Panc1 (cell line): Measurements from ENCODE around the gene CAPN10. TPM values are rescaled to one million over a fixed set of nuclear protein-coding genes. Genes with fewer than 3 reads are reported as not detected.

Source experiments
- ATAC-seq: fragments of 200-7000 bp; cut with Tn5 transposase; 2 replicates; pipeline ENCODE4 v1.9.1; 2020; ENCODE audit warnings: mild to moderate bottlenecking, moderate library complexity
- BruUV-seq: library from RNA; stranded (reverse); fragments of 400-500 nt; replicated peaks from 2 replicates; lab custom pipeline; 2021; lab: Mats Ljungman, UMichigan
- CTCF ChIA-PET: fragments of 300-600 bp; sonication (Branson Sonifier 250); formaldehyde crosslinking; loops from one replicate; lab custom pipeline; 2022; ENCODE audit warnings: antibody characterized with exemption; lab: Charles Lee
- POLR2A ChIA-PET: fragments of 300-600 bp; sonication (Branson Sonifier 250); formaldehyde crosslinking; loops from one replicate; lab custom pipeline; 2022; ENCODE audit warnings: antibody characterized with exemption; lab: Charles Lee
- DNase-seq: peaks from one replicate; pipeline ENCODE4 v3.0.0-alpha.2; 2010; ENCODE audit warnings: low read depth, low spot score
- H3K27ac ChIP-seq: 2 replicates; pipeline ENCODE4 v1.5.1; 2011; ENCODE audit warnings: mild to moderate bottlenecking, low read length, inconsistent platforms
- H3K27me3 ChIP-seq: fragments of 200-500 bp; sonication (Bioruptor generic); 2 replicates; pipeline ENCODE4 v1.6.0; 2014; ENCODE audit warnings: low read length, inconsistent platforms; ENCODE audit not compliant: control insufficient read depth, insufficient read depth
- H3K36me3 ChIP-seq: fragments of 200-500 bp; sonication (Bioruptor generic); 2 replicates; pipeline ENCODE4 v1.5.1; 2014; ENCODE audit warnings: inconsistent platforms, mild to moderate bottlenecking, low read length, moderate library complexity; ENCODE audit not compliant: control insufficient read depth, insufficient read depth
- H3K4me1 ChIP-seq: 2 replicates; pipeline ENCODE4 v1.5.1; 2011; ENCODE audit warnings: inconsistent platforms, mild to moderate bottlenecking, low read length, moderate library complexity; ENCODE audit not compliant: control insufficient read depth, insufficient read depth
- H3K4me3 ChIP-seq, 2 experiments: 2 replicates each; pipeline ENCODE4 v1.5.1; 2011 to 2012; ENCODE audit warnings: low read depth in 2 of 2, low read length in 2 of 2, mild to moderate bottlenecking in 2 of 2, inconsistent platforms in 1 of 2, moderate library complexity in 1 of 2
- H3K9me3 ChIP-seq: fragments of 200-500 bp; sonication (Bioruptor generic); 2 replicates; pipeline ENCODE4 v1.5.1; 2014; ENCODE audit warnings: low read depth, mild to moderate bottlenecking, inconsistent platforms, low read length, moderate library complexity; ENCODE audit not compliant: control insufficient read depth, insufficient read depth
- CTCF ChIP-seq: fragments of 450-650 bp; IDR thresholded peaks from 2 replicates; pipeline ENCODE4 v1.5.1; 2017; ENCODE audit warnings: mild to moderate bottlenecking
- POLR2AphosphoS5 ChIP-seq: IDR thresholded peaks from 2 replicates; pipeline ENCODE4 v1.6.1; 2012; ENCODE audit warnings: mild to moderate bottlenecking, low read depth, low read length, moderate library complexity
- REST ChIP-seq, 2 experiments: IDR thresholded peaks; 2 replicates each; pipeline ENCODE4 v1.6.1; 2011 to 2012; ENCODE audit warnings: low read depth in 2 of 2, control low read depth in 1 of 2, low read length in 1 of 2, mild to moderate bottlenecking in 1 of 2, moderate library complexity in 1 of 2; ENCODE audit not compliant: insufficient read depth in 1 of 2
- SIN3A ChIP-seq: IDR thresholded peaks from 2 replicates; pipeline ENCODE4 v1.6.1; 2012; ENCODE audit warnings: low read depth, mild to moderate bottlenecking, low read length, moderate library complexity, borderline replicate concordance; ENCODE audit not compliant: insufficient read depth
- TCF7L2 ChIP-seq: IDR thresholded peaks from 2 replicates; pipeline ENCODE4 v1.6.1; 2011; ENCODE audit warnings: mild to moderate bottlenecking, low read depth, low read length, inconsistent platforms
- in situ Hi-C: cut with HindIII; loops from 2 replicates; pipeline ENCODE4 v1.10.0; 2016; ENCODE audit warnings: low sequenced_read_pairs, low pct_unique_long_range_greater_than_20kb
- intact Hi-C: fragments of 100-400 bp; cut with micrococcal nuclease; formaldehyde crosslinking; loops from one replicate; pipeline ENCODE4 v1.10.0; 2022; ENCODE audit not compliant: unreplicated experiment
- total RNA-seq: library from RNA; stranded (reverse); gene quantifications from one replicate; pipeline ENCODE4 v1.2.1, GENCODE V29; 2021; ENCODE audit not compliant: unreplicated experiment

CAPN10 gene
- total RNA-seq, 1 experiment from 2014 or later: 38.6 TPM

DNA sequence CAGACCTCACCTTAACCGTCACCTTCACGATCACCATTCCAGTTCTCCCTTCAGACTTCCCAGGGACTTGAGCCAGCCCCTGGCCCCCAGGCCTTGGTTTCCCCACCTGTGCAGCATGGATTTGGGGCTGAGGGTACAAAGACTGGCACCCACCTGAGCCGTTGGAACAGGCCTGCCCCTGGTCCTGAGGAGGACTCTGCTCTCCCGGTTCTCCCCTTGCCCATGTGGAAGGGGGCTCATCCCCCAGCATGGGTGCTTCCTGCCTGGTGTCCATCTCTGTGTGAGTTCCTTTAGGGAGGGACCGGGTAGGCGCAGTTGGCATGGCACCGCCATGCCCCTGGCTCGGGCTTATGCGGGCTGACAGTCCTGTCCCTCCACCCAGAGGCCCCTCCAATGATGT lies 27.9 kb downstream of the CAPN10 start:
- in situ Hi-C loops (no loop called here), intact Hi-C loops (no loop called here)
- TF ChIP-seq SIN3A (no peak), POLR2AphosphoS5 (no peak), CTCF (no peak), REST (IDR thresholded peaks at IDR 0.05; ENCODE audit: insufficient read depth in 1 of 2, low read depth in 2 of 2, low read length in 1 of 2) (no peak), TCF7L2 (no peak)
- DNase-seq: no peak
- H3K4me1 ChIP-seq: no peaks in the 10 kb centered on the region
- no peaks in the 10 kb centered on the region for H3K36me3 ChIP-seq
- no peaks in the 10 kb centered on the region for H3K27me3 ChIP-seq
- ChIA-PET POLR2A (no interaction called here), CTCF (no interaction called here)
- no peak overlapping the region for H3K4me3 ChIP-seq
- no peak overlapping the region for H3K27ac ChIP-seq
- BruUV-seq: no TSS peak
- H3K9me3 ChIP-seq: peaks cover 9% of the 10 kb centered on the region; the same call in 1 of the 2 replicates
- no peak for ATAC-seq

DNA sequence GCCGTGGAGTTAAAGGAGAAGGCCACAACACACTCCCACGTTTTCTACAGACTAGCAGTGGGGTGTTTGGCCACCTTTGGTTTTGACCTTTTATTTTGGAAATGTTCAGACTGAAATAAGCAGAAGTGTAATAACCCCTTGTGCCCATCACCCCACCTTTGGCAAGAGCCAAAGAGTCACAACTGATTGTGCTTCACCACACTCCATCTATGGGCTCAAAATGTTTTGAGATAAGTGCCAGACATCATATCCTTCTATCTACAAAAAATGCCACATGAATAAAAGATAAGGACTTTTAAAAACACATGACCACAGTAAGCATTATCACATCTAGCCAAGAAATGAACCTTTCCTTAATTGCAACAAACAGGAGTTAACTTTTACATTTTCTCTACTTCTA lies 28.9 kb downstream of the CAPN10 start:
- BruUV-seq: no TSS peak
- CTCF ChIA-PET: no interaction called here
- no peak overlapping the region for H3K4me3 ChIP-seq
- DNase-seq (no peak), ATAC-seq (no peak)
- H3K9me3 ChIP-seq: peaks cover 9% of the 10 kb centered on the region; the same call in 1 of the 2 replicates
- no peaks in the 10 kb centered on the region for H3K36me3 ChIP-seq
- intact Hi-C loops (no loop called here), in situ Hi-C loops (no loop called here)
- H3K27me3 ChIP-seq: no peaks in the 10 kb centered on the region
- no peak overlapping the region for H3K27ac ChIP-seq
- TF ChIP-seq CTCF (no peak), SIN3A (no peak), POLR2AphosphoS5 (no peak), REST (IDR thresholded peaks at IDR 0.05; ENCODE audit: insufficient read depth in 1 of 2, low read depth in 2 of 2, low read length in 1 of 2) (no peak), TCF7L2 (no peak)
- H3K4me1 ChIP-seq: no peaks in the 10 kb centered on the region
- POLR2A ChIA-PET: no interaction called here
